Measurements from ENCODE around the gene FHOD3. TPM values are rescaled to one million over a fixed set of nuclear protein-coding genes. Genes with fewer than 3 reads are reported as not detected.

FHOD3 gene
- total RNA-seq, 2 experiments from 2014 or later = not detected

DNA sequence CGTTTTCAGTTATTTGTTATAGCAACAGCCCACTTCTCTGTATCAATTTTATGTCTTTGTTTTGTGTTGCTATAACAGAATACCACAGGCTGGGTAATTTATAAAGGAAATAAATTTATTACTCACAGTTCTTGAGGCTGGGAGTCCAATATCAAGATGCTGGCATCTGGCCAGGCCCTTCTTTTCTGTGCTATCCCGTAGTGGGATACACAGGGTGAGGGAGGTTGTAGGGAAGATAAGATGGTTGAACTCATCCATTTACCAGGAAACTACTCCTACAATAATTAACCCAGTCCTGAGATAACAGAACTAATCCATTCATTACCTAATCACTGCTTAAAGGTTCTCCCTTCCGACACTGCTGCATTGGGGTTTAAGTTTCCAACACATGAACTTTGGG, 310.6 kb downstream of the FHOD3 start:
- no peak for DNase-seq
- Mint-ChIP-seq H3K4me1 (no peaks in the 10 kb centered on the region), H3K27ac (no peak overlapping the region), H3K36me3 (no peaks in the 10 kb centered on the region), H3K4me3 (no peak overlapping the region), H3K9me3 (no peaks in the 10 kb centered on the region), H3K27me3 (no peaks in the 10 kb centered on the region)

DNA sequence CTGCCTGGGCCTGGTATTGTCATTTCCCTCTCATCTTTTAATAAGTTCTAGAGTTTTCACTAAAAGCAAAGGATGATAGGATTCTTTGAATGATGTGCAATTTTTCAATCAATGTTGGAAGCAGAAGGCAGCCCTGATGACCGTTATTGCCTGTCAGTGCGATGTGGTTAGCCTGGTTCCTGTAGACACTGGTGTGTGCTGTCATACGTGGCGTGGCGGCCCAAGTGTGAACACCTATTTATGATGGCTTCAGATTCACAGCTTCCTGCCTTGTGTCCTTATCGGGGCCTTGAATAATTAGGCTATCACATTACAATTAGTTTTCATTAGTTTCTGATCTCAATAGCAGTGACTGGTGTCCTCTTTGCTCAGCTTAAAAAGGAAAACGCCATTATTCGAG, 312.7 kb downstream of the FHOD3 start:
- Mint-ChIP-seq H3K27ac (no peak overlapping the region), H3K4me1 (no peaks in the 10 kb centered on the region), H3K9me3 (no peaks in the 10 kb centered on the region), H3K27me3 (no peaks in the 10 kb centered on the region), H3K4me3 (no peak overlapping the region), H3K36me3 (no peaks in the 10 kb centered on the region)
- no peak for DNase-seq

DNA sequence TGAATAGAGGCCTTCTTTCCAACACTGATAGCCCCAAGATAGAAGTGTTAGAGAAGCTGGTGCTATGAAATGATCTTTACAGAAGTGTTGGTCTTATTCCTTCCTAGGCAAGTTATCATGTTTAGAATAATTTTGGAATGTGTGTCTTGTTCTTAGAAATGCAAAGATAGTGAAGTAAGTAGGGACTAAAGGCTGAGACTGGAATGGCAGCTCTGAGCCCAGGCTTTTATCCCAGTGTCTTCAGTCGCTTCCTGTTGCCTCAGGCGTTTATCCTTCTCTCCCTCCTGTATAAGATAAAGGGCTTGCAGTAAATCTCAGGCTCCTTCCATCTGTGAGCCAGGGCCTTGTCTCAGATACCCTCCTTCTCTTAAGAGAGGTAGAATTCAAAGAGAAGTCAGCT, 313.1 kb downstream of the FHOD3 start:
- no peaks in the 10 kb centered on the region for H3K27me3 Mint-ChIP-seq
- no peak for DNase-seq
- H3K27ac Mint-ChIP-seq = no peak overlapping the region
- no peaks in the 10 kb centered on the region for H3K36me3 Mint-ChIP-seq
- no peaks in the 10 kb centered on the region for H3K9me3 Mint-ChIP-seq
- H3K4me1 Mint-ChIP-seq = no peaks in the 10 kb centered on the region
- no peak overlapping the region for H3K4me3 Mint-ChIP-seq

DNA sequence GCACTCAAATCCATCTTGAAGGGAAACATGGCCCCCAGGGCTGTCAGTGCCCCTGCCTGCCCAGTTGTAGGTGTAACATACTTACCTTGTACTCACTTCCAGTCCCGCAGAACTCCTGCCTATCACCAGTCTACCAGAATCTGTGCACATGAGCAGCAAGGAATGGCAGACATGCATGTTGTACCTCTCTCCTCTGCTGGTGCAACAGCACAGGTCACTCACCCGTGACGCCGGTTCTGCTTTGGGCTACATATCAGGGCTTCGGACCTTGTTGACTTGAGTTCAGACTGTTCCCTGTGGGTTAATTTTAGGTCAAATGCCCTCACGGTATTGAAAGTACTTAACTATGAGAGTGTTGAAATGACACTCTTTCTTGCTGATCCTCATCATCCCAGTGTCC, 315.6 kb downstream of the FHOD3 start:
- H3K9me3 Mint-ChIP-seq = no peaks in the 10 kb centered on the region
- no peak for DNase-seq
- no peaks in the 10 kb centered on the region for H3K27me3 Mint-ChIP-seq
- H3K36me3 Mint-ChIP-seq = no peaks in the 10 kb centered on the region
- H3K4me3 Mint-ChIP-seq = no peak overlapping the region
- H3K27ac Mint-ChIP-seq = no peak overlapping the region
- no peaks in the 10 kb centered on the region for H3K4me1 Mint-ChIP-seq

DNA sequence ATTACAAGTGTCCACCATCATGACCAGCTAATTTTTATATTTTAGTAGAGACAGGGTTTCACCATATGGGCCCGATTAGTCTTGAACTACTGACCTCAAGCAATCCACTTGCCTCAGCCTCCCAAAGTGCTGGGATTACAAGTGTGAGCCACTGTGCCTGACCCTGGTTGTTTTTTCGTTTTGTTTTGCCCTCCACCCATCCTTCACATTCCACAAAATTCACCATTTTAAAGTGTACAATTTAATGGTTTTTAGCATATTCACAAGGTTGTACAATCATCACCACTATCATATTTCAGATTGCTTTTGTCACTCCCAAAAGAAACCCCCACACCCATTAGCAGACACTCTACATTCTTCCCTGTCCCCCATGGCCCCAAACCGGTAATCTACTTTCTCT, 316.3 kb downstream of the FHOD3 start:
- no peak for DNase-seq
- Mint-ChIP-seq H3K36me3 (no peaks in the 10 kb centered on the region), H3K4me3 (no peak overlapping the region), H3K9me3 (no peaks in the 10 kb centered on the region), H3K27ac (no peak overlapping the region), H3K27me3 (peaks cover 4% of the 10 kb centered on the region), H3K4me1 (no peaks in the 10 kb centered on the region)

DNA sequence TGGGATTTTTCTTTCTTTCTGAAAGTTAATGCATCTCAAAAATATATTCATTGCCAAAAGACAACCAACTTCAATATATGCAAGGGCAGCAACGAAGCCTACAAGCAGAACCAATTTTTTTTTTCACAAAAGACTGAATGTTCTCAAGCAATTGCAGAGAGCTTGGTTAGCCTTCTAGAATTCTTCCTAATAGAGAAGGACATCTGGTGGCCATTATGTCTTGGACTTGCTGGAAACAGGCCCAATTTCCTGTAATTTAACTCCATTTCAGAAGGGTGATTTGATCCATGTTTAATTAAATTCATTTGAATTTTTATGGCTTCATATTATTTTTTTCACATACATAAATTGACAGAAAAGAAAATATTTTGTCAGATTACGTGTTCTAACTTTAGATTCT, 323.3 kb downstream of the FHOD3 start:
- Mint-ChIP-seq H3K27me3 (peaks cover 12% of the 10 kb centered on the region), H3K27ac (no peak overlapping the region), H3K4me3 (no peak overlapping the region), H3K4me1 (no peaks in the 10 kb centered on the region), H3K36me3 (no peaks in the 10 kb centered on the region), H3K9me3 (no peaks in the 10 kb centered on the region)
- DNase-seq = no peak

DNA sequence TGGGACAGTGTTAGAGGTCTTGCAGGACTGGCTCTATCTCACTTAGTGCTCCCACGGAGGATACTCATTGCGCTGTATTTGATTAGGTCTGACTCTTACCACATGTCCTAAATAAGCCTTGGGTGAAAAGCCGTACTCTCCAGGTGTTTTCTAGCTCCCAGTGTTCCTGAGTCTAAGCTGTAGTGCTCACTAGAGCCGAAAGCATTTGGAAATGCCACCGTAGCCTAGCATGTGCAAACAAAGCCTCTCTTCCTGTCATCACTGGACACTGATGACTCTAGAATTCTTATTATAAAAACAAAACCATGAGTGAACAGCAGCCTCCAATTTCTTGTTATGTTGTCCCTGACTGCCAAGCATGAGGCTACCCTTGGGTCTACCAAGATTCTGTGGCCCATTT, 325.1 kb downstream of the FHOD3 start:
- no peaks in the 10 kb centered on the region for H3K9me3 Mint-ChIP-seq
- no peak overlapping the region for H3K27ac Mint-ChIP-seq
- DNase-seq = no peak
- H3K27me3 Mint-ChIP-seq = peaks cover 12% of the 10 kb centered on the region
- H3K36me3 Mint-ChIP-seq = no peaks in the 10 kb centered on the region
- no peak overlapping the region for H3K4me3 Mint-ChIP-seq
- no peaks in the 10 kb centered on the region for H3K4me1 Mint-ChIP-seq

DNA sequence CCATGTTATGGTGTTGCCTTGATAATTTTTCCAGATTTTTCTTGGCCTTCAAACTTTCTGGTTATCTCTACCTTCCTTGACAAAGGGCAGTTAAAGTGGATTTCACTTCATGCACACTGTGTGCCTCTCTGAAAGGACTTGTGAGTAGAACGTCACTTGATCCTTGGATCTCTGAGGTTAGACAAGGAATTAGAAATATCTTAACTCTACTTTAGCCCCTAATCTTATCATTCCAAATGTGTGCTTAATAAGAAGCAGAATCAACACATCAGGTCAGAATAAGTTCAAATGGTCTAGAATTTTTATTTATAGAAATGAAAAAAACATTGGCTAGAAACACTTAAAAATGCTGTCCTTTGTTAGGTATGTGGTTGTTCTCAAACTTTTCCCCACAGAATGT, 325.6 kb downstream of the FHOD3 start:
- Mint-ChIP-seq H3K27me3 (peaks cover 12% of the 10 kb centered on the region), H3K27ac (no peak overlapping the region), H3K36me3 (no peaks in the 10 kb centered on the region), H3K4me3 (no peak overlapping the region), H3K9me3 (no peaks in the 10 kb centered on the region), H3K4me1 (no peaks in the 10 kb centered on the region)
- DNase-seq = no peak

DNA sequence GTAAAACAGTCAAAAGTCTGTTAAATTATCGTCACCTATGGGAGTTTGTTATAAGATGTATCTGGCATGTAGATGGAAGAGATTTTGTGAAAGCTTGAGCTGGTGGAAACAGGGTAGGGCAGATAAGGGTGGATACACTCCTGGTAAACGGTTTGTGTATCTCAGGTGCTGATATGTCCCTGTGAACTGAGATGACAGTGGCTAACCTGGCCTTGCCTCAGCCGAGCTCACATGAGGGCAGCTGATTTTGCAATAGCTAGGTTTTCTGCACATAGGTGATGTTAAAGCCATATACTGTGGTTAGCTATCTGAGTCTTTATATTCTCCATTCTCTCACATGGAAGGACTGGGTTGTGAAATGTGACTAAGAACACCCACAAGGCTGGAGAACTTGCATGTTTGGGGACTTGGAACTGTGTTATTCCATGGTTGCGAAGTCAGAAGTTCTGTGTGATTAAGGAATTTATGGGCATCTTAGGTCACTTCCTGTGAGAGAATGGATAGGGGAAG, 326.2 kb downstream of the FHOD3 start:
- Mint-ChIP-seq H3K9me3 (no peaks in the 10 kb centered on the region), H3K4me1 (no peaks in the 10 kb centered on the region), H3K36me3 (no peaks in the 10 kb centered on the region), H3K27ac (no peak overlapping the region), H3K27me3 (peaks cover 9% of the 10 kb centered on the region), H3K4me3 (no peak overlapping the region)
- DNase-seq = no peak

DNA sequence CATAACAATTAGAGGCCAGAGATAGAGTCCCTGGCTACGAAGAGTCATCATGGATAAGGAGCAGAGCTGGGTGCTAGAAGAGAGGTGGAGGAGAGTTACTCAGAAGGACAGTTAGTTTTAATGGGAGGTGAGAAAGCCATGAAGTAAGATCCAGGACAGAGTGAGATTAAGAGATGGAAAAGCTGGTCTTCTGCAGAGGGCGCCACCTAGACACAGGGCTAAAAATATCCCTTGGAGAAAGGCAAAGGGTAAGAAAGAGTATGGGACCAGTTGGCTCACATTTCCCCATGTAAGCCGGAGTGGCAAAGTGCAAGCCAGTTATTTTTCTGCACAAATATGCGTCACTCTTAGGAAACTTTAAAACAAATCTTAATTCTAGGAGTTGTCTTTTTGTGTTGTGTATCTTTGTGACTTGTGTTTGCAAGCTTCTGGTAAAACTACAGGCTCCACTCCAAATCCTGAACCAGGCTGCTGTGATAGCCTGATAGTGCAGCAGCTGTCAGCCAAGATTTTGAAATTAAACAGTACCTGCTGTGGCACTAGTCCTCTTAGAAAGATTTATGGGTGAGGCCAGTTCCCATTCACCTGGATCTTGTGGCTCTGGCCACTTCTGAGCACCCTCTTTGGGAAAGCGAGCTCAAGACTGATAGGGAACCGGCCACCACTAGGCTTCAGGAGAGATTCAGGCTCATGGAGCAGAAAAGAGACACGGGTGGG, 327.1 kb downstream of the FHOD3 start:
- Mint-ChIP-seq H3K4me1 (no peaks in the 10 kb centered on the region), H3K4me3 (no peak overlapping the region), H3K27me3 (peaks cover 9% of the 10 kb centered on the region), H3K27ac (no peak overlapping the region), H3K36me3 (no peaks in the 10 kb centered on the region), H3K9me3 (no peaks in the 10 kb centered on the region)
- DNase-seq = no peak

DNA sequence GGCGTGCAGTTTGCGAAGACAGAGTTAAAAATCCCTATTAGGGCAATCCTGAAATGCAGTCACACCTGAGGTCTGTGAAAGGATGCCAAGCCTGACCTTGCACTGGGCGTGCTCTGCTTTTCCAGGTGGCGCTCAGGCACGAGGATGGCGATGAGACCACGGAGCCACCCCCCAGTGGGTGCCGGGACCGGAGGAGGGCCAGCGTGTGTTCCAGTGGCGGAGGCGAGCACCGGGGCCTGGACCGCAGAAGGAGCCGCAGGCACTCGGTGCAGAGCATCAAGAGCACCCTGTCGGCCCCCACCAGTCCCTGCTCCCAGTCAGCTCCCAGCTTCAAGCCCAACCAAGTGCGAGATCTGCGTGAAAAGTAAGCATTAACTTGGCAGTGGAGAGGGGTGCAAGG, 327.9 kb downstream of the FHOD3 start:
- no peak for DNase-seq
- no peaks in the 10 kb centered on the region for H3K4me1 Mint-ChIP-seq
- H3K36me3 Mint-ChIP-seq = no peaks in the 10 kb centered on the region
- peaks cover 5% of the 10 kb centered on the region for H3K27me3 Mint-ChIP-seq
- no peak overlapping the region for H3K4me3 Mint-ChIP-seq
- H3K9me3 Mint-ChIP-seq = no peaks in the 10 kb centered on the region
- no peak overlapping the region for H3K27ac Mint-ChIP-seq

DNA sequence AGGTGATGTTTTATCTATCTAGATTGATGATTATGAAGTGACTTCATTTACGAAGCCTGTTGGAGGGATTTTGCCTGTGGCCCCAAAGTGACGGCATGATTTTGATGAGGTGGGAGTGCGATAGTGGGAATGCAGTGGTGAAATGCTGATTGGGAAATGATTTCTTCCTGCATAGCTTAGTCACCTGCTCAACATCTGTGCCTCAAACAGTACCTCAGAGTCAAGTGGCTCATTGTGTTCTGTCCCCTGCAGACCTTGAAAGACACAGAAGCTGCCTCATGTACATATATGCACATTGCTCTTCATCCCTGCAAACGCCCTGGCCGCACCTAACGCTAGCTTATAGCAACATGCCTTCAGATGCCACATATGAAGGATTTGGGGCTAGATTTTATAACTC, 330.1 kb downstream of the FHOD3 start:
- H3K4me1 Mint-ChIP-seq = no peaks in the 10 kb centered on the region
- no peaks in the 10 kb centered on the region for H3K36me3 Mint-ChIP-seq
- H3K4me3 Mint-ChIP-seq = no peak overlapping the region
- no peak for DNase-seq
- no peaks in the 10 kb centered on the region for H3K9me3 Mint-ChIP-seq
- H3K27me3 Mint-ChIP-seq = peaks cover 5% of the 10 kb centered on the region
- no peak overlapping the region for H3K27ac Mint-ChIP-seq

DNA sequence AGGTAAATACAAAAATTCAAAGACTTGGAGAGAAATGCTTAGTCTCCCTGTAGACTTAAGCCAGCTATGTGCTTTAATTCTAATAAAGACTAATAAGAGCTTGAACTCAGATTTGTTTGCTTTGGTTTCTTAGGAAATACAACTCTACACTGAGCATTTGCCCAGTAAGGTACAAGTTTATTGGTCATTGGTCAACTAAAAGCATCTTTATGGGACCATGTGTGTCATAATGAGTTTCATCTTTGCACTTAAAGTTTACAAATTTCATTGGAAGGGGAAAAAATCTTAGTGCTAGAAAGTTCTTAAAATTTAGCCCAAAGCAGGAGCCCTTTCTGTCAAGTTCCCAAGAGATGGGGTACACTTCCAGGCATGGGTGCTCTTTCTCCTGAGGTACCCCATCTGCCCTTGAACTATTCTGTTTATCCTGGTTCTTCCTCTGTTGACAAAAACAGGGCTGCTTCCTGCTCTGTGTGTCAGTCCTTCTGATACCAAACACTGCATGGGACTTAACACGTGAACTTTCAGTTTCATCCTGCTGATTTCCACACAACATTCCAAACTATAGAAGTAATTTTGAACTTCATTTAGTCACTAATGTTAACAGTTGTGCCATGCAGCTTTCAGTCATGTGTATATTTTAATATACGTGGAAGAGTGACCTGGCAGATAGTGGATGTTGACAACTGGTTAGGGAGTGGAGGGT, 331.1 kb downstream of the FHOD3 start:
- Mint-ChIP-seq H3K27ac (no peak overlapping the region), H3K36me3 (no peaks in the 10 kb centered on the region)
- no peak for DNase-seq

DNA sequence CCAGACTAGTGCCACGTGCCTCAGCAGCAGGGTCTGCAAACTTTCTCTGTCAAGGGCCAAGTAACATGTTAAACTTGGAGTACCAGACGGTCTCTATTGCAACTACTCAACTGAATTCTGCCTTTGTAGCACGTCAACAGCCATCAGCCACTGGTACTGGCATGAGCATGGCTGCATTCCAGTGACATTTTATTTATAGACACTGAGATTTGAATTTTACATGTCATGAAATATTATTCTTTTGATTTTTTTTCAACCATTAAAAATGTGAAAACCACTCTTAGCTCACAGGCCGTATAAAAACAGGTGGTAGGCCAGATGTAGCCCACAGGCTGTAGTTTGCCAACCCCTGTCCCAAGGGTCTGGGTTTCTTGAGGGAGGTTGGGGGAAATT, 331.6 kb downstream of the FHOD3 start:
- Mint-ChIP-seq H3K36me3 (no peaks in the 10 kb centered on the region), H3K27me3 (peaks cover 10% of the 10 kb centered on the region), H3K4me1 (no peaks in the 10 kb centered on the region), H3K27ac (no peak overlapping the region), H3K4me3 (no peak overlapping the region), H3K9me3 (no peaks in the 10 kb centered on the region)
- DNase-seq = no peak

More for the DNA sequence above, 331.1 kb downstream of the FHOD3 start:
- no peak overlapping the region for H3K4me3 Mint-ChIP-seq
- H3K4me1 Mint-ChIP-seq = no peaks in the 10 kb centered on the region
- H3K27me3 Mint-ChIP-seq = peaks cover 5% of the 10 kb centered on the region
- no peaks in the 10 kb centered on the region for H3K9me3 Mint-ChIP-seq

DNA sequence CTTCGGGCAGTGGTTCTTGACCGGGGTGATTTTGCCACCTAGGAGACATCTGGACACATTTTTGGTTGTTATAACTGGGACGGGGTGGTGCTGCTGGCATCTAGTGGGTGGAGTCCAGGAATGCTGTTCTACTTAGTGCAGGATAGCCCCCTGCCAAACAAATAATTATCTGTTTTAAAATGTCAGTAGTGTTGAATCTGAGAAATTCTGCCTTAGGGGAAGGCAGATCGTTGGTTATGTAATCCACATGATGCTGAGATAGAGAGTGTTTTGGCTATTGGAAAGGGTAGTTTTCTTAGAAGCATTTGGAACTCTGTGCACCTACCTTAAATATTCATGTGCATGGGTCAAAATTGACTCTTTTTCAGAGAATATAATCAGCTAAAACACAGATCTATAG, 332.3 kb downstream of the FHOD3 start:
- Mint-ChIP-seq H3K27me3 (peaks cover 11% of the 10 kb centered on the region), H3K9me3 (no peaks in the 10 kb centered on the region), H3K4me3 (no peak overlapping the region), H3K27ac (no peak overlapping the region), H3K4me1 (no peaks in the 10 kb centered on the region), H3K36me3 (no peaks in the 10 kb centered on the region)
- DNase-seq = no peak

DNA sequence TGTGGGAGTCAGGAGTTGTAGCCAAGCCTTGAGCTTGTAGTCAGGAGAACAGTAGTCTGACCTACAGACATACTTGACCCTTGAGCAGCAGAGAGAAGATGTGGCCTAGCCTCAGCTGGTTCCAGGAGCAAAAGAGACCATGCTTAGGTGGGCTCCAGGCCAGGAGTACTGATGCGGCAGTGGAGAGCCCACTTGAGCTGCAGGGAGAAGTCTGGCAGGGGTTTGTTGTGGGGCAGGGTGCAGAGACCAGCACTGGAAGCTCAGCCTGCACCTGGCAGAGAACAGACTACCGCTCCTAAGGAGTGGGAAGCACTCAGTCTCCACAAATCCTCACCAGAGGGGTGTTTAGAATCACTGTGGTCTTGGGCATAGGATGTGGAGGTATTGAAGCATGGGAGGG, 333.4 kb downstream of the FHOD3 start:
- Mint-ChIP-seq H3K27ac (no peak overlapping the region), H3K4me1 (no peaks in the 10 kb centered on the region), H3K36me3 (no peaks in the 10 kb centered on the region), H3K4me3 (no peak overlapping the region), H3K9me3 (no peaks in the 10 kb centered on the region), H3K27me3 (peaks cover 15% of the 10 kb centered on the region)
- DNase-seq = no peak
